Cardiac muscle cell (in vitro differentiated cells and primary cell): Measurements from ENCODE around the gene GPR35. TPM values are rescaled to one million over a fixed set of nuclear protein-coding genes. Genes with fewer than 3 reads are reported as not detected.

Source experiments
- DNase-seq, 2 donors: peaks; one replicate each; pipeline versions ENCODE4 v3.0.0 to v3.0.0-alpha.2; 2010 to 2017; ENCODE audit warnings: low read depth in 1 of 2, low spot score in 1 of 2
- H3K27ac ChIP-seq: fragments of 200-600 bp; sonication (generic); 2 replicates; pipeline ENCODE4 v1.5.1; 2016
- H3K27me3 ChIP-seq: fragments of 200-600 bp; sonication (generic); 2 replicates; pipeline ENCODE4 v1.6.0; 2016; ENCODE audit warnings: control low read depth
- H3K36me3 ChIP-seq: fragments of 200-600 bp; sonication (generic); 2 replicates; pipeline ENCODE4 v1.5.1; 2016; ENCODE audit warnings: control low read depth
- H3K4me1 ChIP-seq: fragments of 200-600 bp; sonication (generic); 2 replicates; pipeline ENCODE4 v1.8.1; 2017; ENCODE audit warnings: low read depth, mild to moderate bottlenecking, mixed run types
- H3K4me3 ChIP-seq: fragments of 200-600 bp; sonication (generic); 2 replicates; pipeline ENCODE4 v1.5.1; 2016; ENCODE audit warnings: mild to moderate bottlenecking
- H3K9me3 ChIP-seq: fragments of 200-600 bp; sonication (generic); 2 replicates; pipeline ENCODE4 v1.5.1; 2017; ENCODE audit warnings: low read depth, mild to moderate bottlenecking, control low read depth
- CTCF ChIP-seq: IDR thresholded peaks from 2 replicates; pipeline ENCODE4 v1.5.1; 2012; ENCODE audit warnings: low read depth, mild to moderate bottlenecking, low read length
- polyA plus RNA-seq: library from polyadenylated mRNA; unstranded; fragments of >200 nt; fragmentation: Nextera tagmentation; extraction: Ambion mirVana; gene quantifications from 2 replicates; pipeline ENCODE4 v1.2.1, GENCODE V29; 2016
- total RNA-seq: library from RNA; depleted of rRNA; stranded (reverse); fragments of >200 nt; gene quantifications from 2 replicates; pipeline ENCODE4 v1.2.3, GENCODE V29; 2016

Gene GPR35
- total and polyA plus RNA-seq, 2 experiments from 2014 or later: 0.40 to 5.1 TPM

- no peak overlapping the region for H3K27ac ChIP-seq
Observed at GRCh38 chr2:240604939-240605716, 20.2 kb upstream of the GPR35 start.

GRCh38 chr2:240605867-240606743 lies 19.2 kb upstream of the GPR35 start:
- no peak for TF ChIP-seq CTCF
- no peak overlapping the region for H3K27ac ChIP-seq
- no peak for DNase-seq
- H3K4me3 ChIP-seq: no peak overlapping the region
- H3K36me3 ChIP-seq: no peaks in the 10 kb centered on the region
- no peaks in the 10 kb centered on the region for H3K27me3 ChIP-seq
- H3K9me3 ChIP-seq: no peaks in the 10 kb centered on the region
- H3K4me1 ChIP-seq: peaks cover 3% of the 10 kb centered on the region

More at GRCh38 chr2:240604939-240605716, 20.2 kb upstream of the GPR35 start:
- Histone ChIP-seq H3K4me3 (no peak overlapping the region), H3K27me3 (no peaks in the 10 kb centered on the region), H3K9me3 (no peaks in the 10 kb centered on the region), H3K4me1 (peaks cover 3% of the 10 kb centered on the region), H3K36me3 (no peaks in the 10 kb centered on the region)
- no peak for DNase-seq
- no peak for TF ChIP-seq CTCF

GRCh38 chr2:240611601-240612210 lies 13.6 kb upstream of the GPR35 start:
- Histone ChIP-seq H3K36me3 (no peaks in the 10 kb centered on the region), H3K9me3 (no peaks in the 10 kb centered on the region), H3K27ac (no peak overlapping the region), H3K27me3 (no peaks in the 10 kb centered on the region), H3K4me1 (no peaks in the 10 kb centered on the region), H3K4me3 (no peak overlapping the region)
- no peak for TF ChIP-seq CTCF
- DNase-seq: no peak

GRCh38 chr2:240613781-240614180 lies 11.5 kb upstream of the GPR35 start:
- no peak for TF ChIP-seq CTCF
- Histone ChIP-seq H3K36me3 (no peaks in the 10 kb centered on the region), H3K27me3 (no peaks in the 10 kb centered on the region), H3K4me1 (no peaks in the 10 kb centered on the region), H3K4me3 (no peak overlapping the region), H3K9me3 (no peaks in the 10 kb centered on the region), H3K27ac (no peak overlapping the region)
- DNase-seq: no peak

- H3K27ac ChIP-seq: no peak overlapping the region
- no peaks in the 10 kb centered on the region for H3K36me3 ChIP-seq
- no peaks in the 10 kb centered on the region for H3K9me3 ChIP-seq
- H3K27me3 ChIP-seq: no peaks in the 10 kb centered on the region
- no peak for DNase-seq
- no peaks in the 10 kb centered on the region for H3K4me1 ChIP-seq
- no peak overlapping the region for H3K4me3 ChIP-seq
- TF ChIP-seq CTCF: no peak
Observed at GRCh38 chr2:240614391-240614790, 10.9 kb upstream of the GPR35 start.
